AG04449 (cell line): Measurements from ENCODE around the gene ART3.
A peak's percentile ranks its signal among the peaks of the same experiment; 100 is the strongest.

ENCODE experiments used
- CTCF ChIA-PET: fragments of 350-600 bp; formaldehyde crosslinking; extraction: SDS; loops from one replicate; lab custom pipeline; 2021; ENCODE audit warnings: antibody characterized with exemption; lab: Yijun Ruan, JAX
- POLR2A ChIA-PET: fragments of 400-600, 350-600 bp; formaldehyde crosslinking; extraction: SDS; loops from one replicate; lab custom pipeline; 2020; ENCODE audit warnings: antibody characterized with exemption, inconsistent platforms; lab: Yijun Ruan, JAX
- DNase-seq: peaks from one replicate; pipeline ENCODE4 v3.0.0-alpha.2; 2010; ENCODE audit warnings: low read depth, low spot score
- H3K4me3 ChIP-seq: 2 replicates; pipeline ENCODE4 v1.5.1; 2011; ENCODE audit warnings: low read depth, mild to moderate bottlenecking, control low read depth, low read length
- TF ChIP-seq, protein P1 (sequence below): IDR thresholded peaks from one replicate; pipeline ENCODE4 v1.5.1; 2011; ENCODE audit warnings: mild to moderate bottlenecking, moderate library complexity, low read length, control low read depth, inconsistent platforms; ENCODE audit not compliant: insufficient read depth; ENCODE audit errors: missing control alignments

Gene ART3

DNA sequence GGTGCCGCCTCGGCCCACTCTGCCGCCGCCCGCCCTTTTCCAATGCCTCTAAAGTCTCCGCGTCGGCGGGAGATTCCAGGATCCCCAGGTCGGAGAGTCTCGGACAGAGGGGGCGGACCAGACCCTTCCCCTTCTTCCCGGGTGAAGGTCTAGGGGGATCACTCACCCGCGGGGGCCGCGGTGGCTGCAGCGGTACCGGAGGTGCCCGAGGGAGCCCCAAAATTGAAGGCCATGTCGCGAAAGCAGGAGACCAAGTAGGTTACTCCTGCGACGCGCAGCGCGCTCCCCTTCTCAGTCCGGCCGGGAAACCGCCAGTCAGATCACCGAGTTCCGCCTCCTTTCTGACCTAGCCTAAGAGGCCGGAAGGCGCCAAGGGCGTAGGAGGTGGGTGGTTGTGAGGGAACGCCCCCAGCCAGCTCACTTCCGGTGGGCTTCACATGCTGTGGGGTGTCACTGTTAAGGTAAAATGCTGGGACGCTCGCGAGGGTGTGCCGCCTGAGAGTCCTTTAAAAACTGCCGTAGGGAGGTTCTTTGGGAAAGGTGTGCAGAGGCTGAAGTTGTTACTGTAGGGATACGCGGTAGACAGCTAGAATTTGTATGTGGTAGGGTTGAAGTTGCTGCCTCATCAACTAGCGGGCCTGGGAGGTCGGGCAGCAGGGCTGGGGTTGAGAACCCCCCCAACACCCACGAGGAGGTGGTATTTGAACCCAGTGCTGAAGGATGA is 73.8 kb downstream of the ART3 start, which contains the start of gene NUP54:
NUP54 (minus strand) TSS at position 256 of the 724 bp plus-strand sequence; CDS start at position 233, 23 bp downstream.
- peak within 1 kb of the TSS; percentile 94 for H3K4me3 ChIP-seq
- POLR2A ChIA-PET = interaction anchor here (1.2 kb wide), 1 partner anchor 158 kb away, joined by 4 read pairs; the partner anchor contains the start of gene STBD1
- DNase-seq = peak; percentile 63
- CTCF ChIA-PET = interaction anchor here (0.8 to 5.4 kb wide), 3 partner anchors 31 to 356 kb away, joined by 3 to 57 read pairs (median 5); no protein-coding TSS in a partner anchor
- TF ChIP-seq, protein P1, sequence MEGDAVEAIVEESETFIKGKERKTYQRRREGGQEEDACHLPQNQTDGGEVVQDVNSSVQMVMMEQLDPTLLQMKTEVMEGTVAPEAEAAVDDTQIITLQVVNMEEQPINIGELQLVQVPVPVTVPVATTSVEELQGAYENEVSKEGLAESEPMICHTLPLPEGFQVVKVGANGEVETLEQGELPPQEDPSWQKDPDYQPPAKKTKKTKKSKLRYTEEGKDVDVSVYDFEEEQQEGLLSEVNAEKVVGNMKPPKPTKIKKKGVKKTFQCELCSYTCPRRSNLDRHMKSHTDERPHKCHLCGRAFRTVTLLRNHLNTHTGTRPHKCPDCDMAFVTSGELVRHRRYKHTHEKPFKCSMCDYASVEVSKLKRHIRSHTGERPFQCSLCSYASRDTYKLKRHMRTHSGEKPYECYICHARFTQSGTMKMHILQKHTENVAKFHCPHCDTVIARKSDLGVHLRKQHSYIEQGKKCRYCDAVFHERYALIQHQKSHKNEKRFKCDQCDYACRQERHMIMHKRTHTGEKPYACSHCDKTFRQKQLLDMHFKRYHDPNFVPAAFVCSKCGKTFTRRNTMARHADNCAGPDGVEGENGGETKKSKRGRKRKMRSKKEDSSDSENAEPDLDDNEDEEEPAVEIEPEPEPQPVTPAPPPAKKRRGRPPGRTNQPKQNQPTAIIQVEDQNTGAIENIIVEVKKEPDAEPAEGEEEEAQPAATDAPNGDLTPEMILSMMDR = no peak

DNA sequence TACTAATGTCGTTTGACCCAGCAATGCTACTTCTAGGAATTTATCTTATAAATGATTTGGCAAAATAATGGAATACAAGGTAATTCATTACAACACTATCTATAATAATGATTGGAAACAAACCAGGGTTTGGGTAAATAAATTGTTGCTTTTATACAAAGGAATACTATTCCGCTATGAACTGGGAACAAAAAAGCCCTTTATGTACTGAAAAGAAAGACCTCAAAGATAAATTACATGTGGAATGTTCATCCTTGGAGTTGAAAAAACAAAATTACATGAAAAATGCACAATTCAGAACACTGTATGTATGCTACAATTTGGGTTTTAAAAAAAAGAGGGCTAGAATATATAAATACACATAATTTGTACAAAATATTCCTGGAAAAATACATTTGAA is 78.8 kb downstream of the ART3 start:
- TF ChIP-seq, protein P1 = no peak
- DNase-seq = no peak
- POLR2A ChIA-PET = no interaction called here
- no peak overlapping the region for H3K4me3 ChIP-seq
- CTCF ChIA-PET = interaction anchor here (5.4 kb wide), 1 partner anchor 26 kb away, joined by 57 read pairs; no protein-coding TSS in a partner anchor

DNA sequence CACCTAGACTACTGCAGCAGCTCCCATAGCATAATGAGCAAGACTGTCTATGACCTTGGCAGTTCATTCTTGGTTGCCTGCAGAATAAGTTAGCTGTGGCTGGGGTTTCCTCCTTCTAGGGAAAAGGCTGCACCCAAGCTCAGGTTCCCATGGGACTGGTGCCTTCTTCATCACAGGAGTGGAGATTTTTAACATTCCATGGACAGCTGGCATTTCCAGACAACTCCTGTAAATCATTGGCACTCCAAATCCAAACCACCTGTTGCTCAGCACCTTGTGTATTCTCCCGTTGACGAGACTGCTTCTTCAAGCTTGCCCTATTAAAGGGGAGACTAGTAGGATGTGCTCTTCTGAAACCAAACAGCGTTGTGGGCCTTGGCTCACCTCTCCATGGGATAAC is 81.5 kb downstream of the ART3 start:
- TF ChIP-seq, protein P1 = no peak
- DNase-seq = no peak
- ChIA-PET POLR2A (interaction anchor here (0.6 kb wide), 1 partner anchor 23 kb away, joined by 4 read pairs; no protein-coding TSS in a partner anchor), CTCF (interaction anchor here (4.2 kb wide), 1 partner anchor 24 kb away, joined by 28 read pairs; no protein-coding TSS in a partner anchor)
- no peak overlapping the region for H3K4me3 ChIP-seq

DNA sequence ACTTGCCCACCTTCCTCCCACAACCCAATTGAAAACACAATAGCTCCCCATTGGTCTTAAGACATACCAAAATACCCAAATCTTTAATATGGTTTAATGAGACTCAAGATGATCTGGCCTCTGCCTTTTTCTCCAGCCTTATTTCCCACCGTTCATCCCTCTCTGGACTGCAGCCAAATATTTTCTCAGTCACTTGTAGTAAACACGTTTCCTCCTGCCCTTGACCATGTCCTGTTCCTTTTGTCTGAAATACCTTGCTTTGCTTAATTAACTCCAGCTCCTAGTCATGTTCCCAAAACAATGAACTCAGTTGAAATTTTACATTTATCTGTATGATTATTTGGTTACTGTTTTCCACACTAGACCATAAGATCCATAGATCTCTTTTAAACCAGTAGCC is 82.1 kb downstream of the ART3 start:
- H3K4me3 ChIP-seq = no peak overlapping the region
- no peak for DNase-seq
- TF ChIP-seq, protein P1 = no peak
- CTCF ChIA-PET = interaction anchor here (4.2 kb wide), 1 partner anchor 23 kb away, joined by 28 read pairs; no protein-coding TSS in a partner anchor
- POLR2A ChIA-PET = interaction anchor here (0.6 kb wide), 1 partner anchor 23 kb away, joined by 4 read pairs; no protein-coding TSS in a partner anchor

DNA sequence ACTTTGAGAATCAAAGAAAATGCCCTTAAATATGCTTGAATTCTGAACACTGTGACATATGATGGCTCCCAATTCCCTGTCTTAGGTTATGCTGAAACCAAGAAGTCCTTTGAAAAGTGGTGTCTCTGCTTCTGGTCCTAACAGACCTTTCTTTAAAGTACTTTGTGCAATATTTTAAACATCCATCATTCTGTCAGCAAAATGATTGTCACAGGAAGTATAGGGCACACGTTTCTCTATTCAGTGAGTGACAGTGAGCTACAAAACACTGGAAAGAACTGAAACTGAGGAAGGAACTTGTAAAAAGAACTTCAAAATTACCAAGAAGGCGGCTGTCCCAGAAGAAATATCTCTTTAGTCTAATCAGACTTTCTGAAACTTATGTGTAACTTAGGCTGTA is 85.8 kb downstream of the ART3 start:
- TF ChIP-seq, protein P1 = no peak
- POLR2A ChIA-PET = no interaction called here
- no peak overlapping the region for H3K4me3 ChIP-seq
- DNase-seq = no peak
- CTCF ChIA-PET = interaction anchor here (0.9 to 1.2 kb wide), 2 partner anchors 9 to 19 kb away, joined by 3 to 4 read pairs; no protein-coding TSS in a partner anchor
